Measurements from ENCODE around the gene CCDC88A.
"Not testable (repeated sequence)": the region's sequence is repeated elsewhere in the genome, so short reads cannot be mapped to it uniquely, and the experiment has no call there.

Gene CCDC88A

GRCh38 chr2:55395724-55396605 is 23.7 kb downstream of the CCDC88A start:
- in situ Hi-C loops (cut with MboI; ENCODE audit: low pct_unique_long_range_greater_than_20kb, low sequenced_read_pairs) = no loop called here
- no peak for DNase-seq

- DNase-seq = no peak
- in situ Hi-C loops (cut with MboI; ENCODE audit: low pct_unique_long_range_greater_than_20kb, low sequenced_read_pairs) = no loop called here
These were observed 27.9 kb downstream of the CCDC88A start for GRCh38 chr2:55391615-55392242.

- in situ Hi-C loops (cut with MboI; ENCODE audit: low pct_unique_long_range_greater_than_20kb, low sequenced_read_pairs) = no loop called here
- no peak for DNase-seq
These were observed 28.5 kb downstream of the CCDC88A start for GRCh38 chr2:55391155-55391554.

- in situ Hi-C loops (cut with MboI; ENCODE audit: low pct_unique_long_range_greater_than_20kb, low sequenced_read_pairs); DNase-seq: not testable (repeated sequence)
These were observed 34.1 kb downstream of the CCDC88A start for GRCh38 chr2:55385516-55385915.

GRCh38 chr2:55384786-55385185 is 34.9 kb downstream of the CCDC88A start:
- DNase-seq = no peak
- in situ Hi-C loops (cut with MboI; ENCODE audit: low pct_unique_long_range_greater_than_20kb, low sequenced_read_pairs) = no loop called here

GRCh38 chr2:55371376-55371775 is 48.3 kb downstream of the CCDC88A start:
- in situ Hi-C loops (cut with MboI; ENCODE audit: low pct_unique_long_range_greater_than_20kb, low sequenced_read_pairs) = no loop called here
- DNase-seq = no peak

- in situ Hi-C loops (cut with MboI; ENCODE audit: low pct_unique_long_range_greater_than_20kb, low sequenced_read_pairs) = no loop called here
- DNase-seq = no peak
These were observed 49.4 kb downstream of the CCDC88A start for GRCh38 chr2:55370208-55370607.

GRCh38 chr2:55365303-55365702 is 54.4 kb downstream of the CCDC88A start:
- in situ Hi-C loops (cut with MboI; ENCODE audit: low pct_unique_long_range_greater_than_20kb, low sequenced_read_pairs) = no loop called here

GRCh38 chr2:55364189-55365055 is 55.2 kb downstream of the CCDC88A start:
- no peak for DNase-seq
- in situ Hi-C loops (cut with MboI; ENCODE audit: low pct_unique_long_range_greater_than_20kb, low sequenced_read_pairs) = no loop called here

More at GRCh38 chr2:55365303-55365702, 54.4 kb downstream of the CCDC88A start:
- DNase-seq = peak; percentile 72

- in situ Hi-C loops (cut with MboI; ENCODE audit: low pct_unique_long_range_greater_than_20kb, low sequenced_read_pairs) = no loop called here
- DNase-seq = no peak
These were observed 56.0 kb downstream of the CCDC88A start for GRCh38 chr2:55363636-55364035.

GRCh38 chr2:55361465-55362189 is 58.0 kb downstream of the CCDC88A start:
- in situ Hi-C loops (cut with MboI; ENCODE audit: low pct_unique_long_range_greater_than_20kb, low sequenced_read_pairs) = no loop called here
- no peak for DNase-seq

GRCh38 chr2:55358451-55358850 is 61.2 kb downstream of the CCDC88A start:
- in situ Hi-C loops (cut with MboI; ENCODE audit: low pct_unique_long_range_greater_than_20kb, low sequenced_read_pairs) = no loop called here

GRCh38 chr2:55357927-55358326 is 61.7 kb downstream of the CCDC88A start:
- in situ Hi-C loops (cut with MboI; ENCODE audit: low pct_unique_long_range_greater_than_20kb, low sequenced_read_pairs) = no loop called here
- DNase-seq = no peak

More at GRCh38 chr2:55358451-55358850, 61.2 kb downstream of the CCDC88A start:
- DNase-seq = no peak

- in situ Hi-C loops (cut with MboI; ENCODE audit: low pct_unique_long_range_greater_than_20kb, low sequenced_read_pairs) = no loop called here
- no peak for DNase-seq
These were observed 62.5 kb downstream of the CCDC88A start for GRCh38 chr2:55357164-55357563.

- in situ Hi-C loops (cut with MboI; ENCODE audit: low pct_unique_long_range_greater_than_20kb, low sequenced_read_pairs) = not testable (repeated sequence)
These were observed 63.5 kb downstream of the CCDC88A start for GRCh38 chr2:55356136-55356535.

GRCh38 chr2:55355451-55355850 is 64.2 kb downstream of the CCDC88A start:
- in situ Hi-C loops (cut with MboI; ENCODE audit: low pct_unique_long_range_greater_than_20kb, low sequenced_read_pairs) = no loop called here
- no peak for DNase-seq

More at GRCh38 chr2:55356136-55356535, 63.5 kb downstream of the CCDC88A start:
- not testable (repeated sequence) for DNase-seq

GRCh38 chr2:55351672-55352071 is 68.0 kb downstream of the CCDC88A start:
- no peak for DNase-seq
- in situ Hi-C loops (cut with MboI; ENCODE audit: low pct_unique_long_range_greater_than_20kb, low sequenced_read_pairs) = no loop called here

- in situ Hi-C loops (cut with MboI; ENCODE audit: low pct_unique_long_range_greater_than_20kb, low sequenced_read_pairs) = no loop called here
These were observed 74.6 kb downstream of the CCDC88A start for GRCh38 chr2:55345064-55345463.

GRCh38 chr2:55338268-55338667 is 81.4 kb downstream of the CCDC88A start:
- no peak for DNase-seq
- in situ Hi-C loops (cut with MboI; ENCODE audit: low pct_unique_long_range_greater_than_20kb, low sequenced_read_pairs) = no loop called here

More at GRCh38 chr2:55345064-55345463, 74.6 kb downstream of the CCDC88A start:
- no peak for DNase-seq

Data from KBM-7 (cell line).